Activated naive CD8-positive, alpha-beta T cell treated with anti-CD3 and anti-CD28 coated beads, Interleukin-2, amount 50 U/mL, for 16 hours (primary cell): ENCODE data around the gene PTPRG.

Source experiments
- DNase-seq: peaks from one replicate; pipeline ENCODE4 v3.0.0-alpha.2; 2020; ENCODE audit warnings: low read depth, low spot score

PTPRG gene

GRCh38 chr3:61650719-61651410, 89.5 kb downstream of the PTPRG start:
- DNase-seq, result no peak

GRCh38 chr3:61657689-61658088, 96.3 kb downstream of the PTPRG start:
- DNase-seq, result no peak

GRCh38 chr3:61662861-61663260, 101.5 kb downstream of the PTPRG start:
- no peak for DNase-seq

GRCh38 chr3:61663356-61664104, 102.2 kb downstream of the PTPRG start:
- DNase-seq, result no peak

- DNase-seq, result no peak
Measured at GRCh38 chr3:61664105-61664482, 102.7 kb downstream of the PTPRG start.

GRCh38 chr3:61665121-61665520, 103.8 kb downstream of the PTPRG start:
- DNase-seq, result no peak

- DNase-seq, result no peak
Measured at GRCh38 chr3:61665987-61666386, 104.6 kb downstream of the PTPRG start.

- DNase-seq, result no peak
Measured at GRCh38 chr3:61666615-61667330, 105.4 kb downstream of the PTPRG start.

GRCh38 chr3:61667383-61667782, 106.0 kb downstream of the PTPRG start:
- DNase-seq, result no peak

- DNase-seq, result no peak
Measured at GRCh38 chr3:61667814-61668213, 106.4 kb downstream of the PTPRG start.

GRCh38 chr3:61668317-61668864, 107.0 kb downstream of the PTPRG start:
- no peak for DNase-seq

GRCh38 chr3:61669203-61669602, 107.8 kb downstream of the PTPRG start:
- DNase-seq, result no peak

- no peak for DNase-seq
Measured at GRCh38 chr3:61669668-61670299, 108.4 kb downstream of the PTPRG start.

GRCh38 chr3:61673651-61674050, 112.3 kb downstream of the PTPRG start:
- no peak for DNase-seq

- DNase-seq, result no peak
Measured at GRCh38 chr3:61674596-61674995, 113.2 kb downstream of the PTPRG start.

GRCh38 chr3:61679026-61679425, 117.7 kb downstream of the PTPRG start:
- no peak for DNase-seq

- no peak for DNase-seq
Measured at GRCh38 chr3:61680617-61681016, 119.2 kb downstream of the PTPRG start.

- DNase-seq, result no peak
Measured at GRCh38 chr3:61681636-61682035, 120.3 kb downstream of the PTPRG start.

- no peak for DNase-seq
Measured at GRCh38 chr3:61682671-61683548, 121.5 kb downstream of the PTPRG start.

GRCh38 chr3:61683549-61684236, 122.3 kb downstream of the PTPRG start:
- no peak for DNase-seq
